Urothelium cell line (cell line): ENCODE data around the gene CAAP1.
"Not testable (repeated sequence)": the region's sequence is repeated elsewhere in the genome, so short reads cannot be mapped to it uniquely, and the experiment has no call there.

Experiments used
- DNase-seq: peaks from one replicate; pipeline ENCODE4 v3.0.0; 2011; ENCODE audit warnings: low spot score, mixed read lengths
- FAIRE-seq: peaks from 2 replicates; lab custom pipeline; 2011; peaks lifted over from hg19 to GRCh38; lab: Jason Lieb, UNC

CAAP1 gene

GRCh38 chr9:26850995-26851394 is 41.6 kb downstream of the CAAP1 start:
- no peak for FAIRE-seq
- DNase-seq = no peak

GRCh38 chr9:26833792-26834191 is 58.8 kb downstream of the CAAP1 start:
- DNase-seq = no peak
- no peak for FAIRE-seq

GRCh38 chr9:26828391-26828955 is 64.1 kb downstream of the CAAP1 start:
- FAIRE-seq, DNase-seq: not testable (repeated sequence)

GRCh38 chr9:26814799-26815198 is 77.8 kb downstream of the CAAP1 start:
- DNase-seq (no peak), FAIRE-seq (no peak)

- DNase-seq (no peak), FAIRE-seq (no peak)
Observed at GRCh38 chr9:26813247-26813646, 79.4 kb downstream of the CAAP1 start.

- DNase-seq (no peak), FAIRE-seq (no peak)
Observed at GRCh38 chr9:26812217-26812616, 80.4 kb downstream of the CAAP1 start.

GRCh38 chr9:26811106-26811505 is 81.5 kb downstream of the CAAP1 start:
- FAIRE-seq = no peak
- DNase-seq = no peak

GRCh38 chr9:26809795-26810194 is 82.8 kb downstream of the CAAP1 start:
- DNase-seq = peak; percentile 54
- peak; percentile 72 for FAIRE-seq

GRCh38 chr9:26807161-26807560 is 85.4 kb downstream of the CAAP1 start:
- DNase-seq (no peak), FAIRE-seq (no peak)

- no peak for FAIRE-seq
- no peak for DNase-seq
Observed at GRCh38 chr9:26802921-26803320, 89.7 kb downstream of the CAAP1 start.

- FAIRE-seq (no peak), DNase-seq (no peak)
Observed at GRCh38 chr9:26801772-26802171, 90.8 kb downstream of the CAAP1 start.

GRCh38 chr9:26800322-26800721 is 92.3 kb downstream of the CAAP1 start:
- DNase-seq (no peak), FAIRE-seq (no peak)

GRCh38 chr9:26791274-26791673 is 101.3 kb downstream of the CAAP1 start:
- no peak for DNase-seq
- no peak for FAIRE-seq
